Spleen (tissue), 7 donors: ENCODE results near the gene ST3GAL4.

ENCODE experiments used
- POLR2A ChIP-seq, 3 donors: fragments of 450-650 bp; IDR thresholded peaks; one replicate each; pipeline ENCODE4 v1.5.1; 2017; ENCODE audit warnings: antibody characterized with exemption in 3 of 3, mild to moderate bottlenecking in 1 of 3
- TF ChIP-seq, protein P1 (sequence below), 11 experiments: fragments of 200-600 bp in 7 of 11; fragments of 450-650 bp in 4 of 11; sonication (generic) in 4 of 11; IDR thresholded peaks in 8 of 11; conservative IDR thresholded peaks in 3 of 11; 1 replicate in 7 of 11; 2 replicates in 4 of 11; pipeline versions ENCODE4 v1.4.0 to v1.8.0; 2016 to 2021; ENCODE audit warnings: antibody characterized with exemption in 11 of 11, inconsistent platforms in 4 of 11, mild to moderate bottlenecking in 1 of 11
- donor health status: DM: no; HTN: no; CAD: no; lungs with moderate emphysema.
- donor health status: DM: no; HTN: no; CAD: no.
- donor health status: DM: no; HTN: no; CAD: no.

DNA sequence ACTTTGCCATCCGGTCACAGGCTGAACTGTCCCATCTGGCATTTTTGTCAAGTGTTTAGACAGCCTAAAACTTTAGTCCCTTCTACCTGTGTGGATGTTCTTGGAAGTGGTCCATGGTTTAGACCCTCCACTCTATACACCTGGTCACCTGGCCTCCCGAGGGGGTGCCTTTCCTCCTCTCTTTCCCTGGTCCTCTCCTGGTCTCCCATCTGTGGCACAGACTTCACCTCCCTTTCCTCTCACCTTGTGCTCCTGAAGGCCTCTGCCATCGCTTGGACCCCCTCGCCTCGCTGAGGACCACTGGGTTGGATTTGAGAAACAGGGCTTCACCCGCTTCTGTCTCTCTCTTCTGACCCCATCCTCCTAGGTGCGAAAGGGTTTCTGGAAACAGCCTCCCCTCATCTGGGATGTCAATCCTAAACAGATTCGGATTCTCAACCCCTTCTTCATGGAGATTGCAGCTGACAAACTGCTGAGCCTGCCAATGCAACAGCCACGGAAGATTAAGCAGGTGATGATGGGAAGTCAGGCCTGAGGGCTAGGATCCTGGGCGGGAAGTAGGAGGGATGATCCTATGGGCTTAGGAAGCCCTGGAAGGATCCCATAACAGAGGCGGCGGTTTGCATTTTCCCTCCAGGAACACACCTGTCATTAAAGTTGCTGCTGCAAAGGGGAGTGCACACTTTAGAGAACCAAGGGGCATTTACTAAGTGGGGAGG is 53.6 kb downstream of the ST3GAL4 start:
- TF ChIP-seq, protein P1, sequence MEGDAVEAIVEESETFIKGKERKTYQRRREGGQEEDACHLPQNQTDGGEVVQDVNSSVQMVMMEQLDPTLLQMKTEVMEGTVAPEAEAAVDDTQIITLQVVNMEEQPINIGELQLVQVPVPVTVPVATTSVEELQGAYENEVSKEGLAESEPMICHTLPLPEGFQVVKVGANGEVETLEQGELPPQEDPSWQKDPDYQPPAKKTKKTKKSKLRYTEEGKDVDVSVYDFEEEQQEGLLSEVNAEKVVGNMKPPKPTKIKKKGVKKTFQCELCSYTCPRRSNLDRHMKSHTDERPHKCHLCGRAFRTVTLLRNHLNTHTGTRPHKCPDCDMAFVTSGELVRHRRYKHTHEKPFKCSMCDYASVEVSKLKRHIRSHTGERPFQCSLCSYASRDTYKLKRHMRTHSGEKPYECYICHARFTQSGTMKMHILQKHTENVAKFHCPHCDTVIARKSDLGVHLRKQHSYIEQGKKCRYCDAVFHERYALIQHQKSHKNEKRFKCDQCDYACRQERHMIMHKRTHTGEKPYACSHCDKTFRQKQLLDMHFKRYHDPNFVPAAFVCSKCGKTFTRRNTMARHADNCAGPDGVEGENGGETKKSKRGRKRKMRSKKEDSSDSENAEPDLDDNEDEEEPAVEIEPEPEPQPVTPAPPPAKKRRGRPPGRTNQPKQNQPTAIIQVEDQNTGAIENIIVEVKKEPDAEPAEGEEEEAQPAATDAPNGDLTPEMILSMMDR (IDR thresholded peaks at IDR 0.05 in 8 of 11, conservative IDR thresholded peaks at IDR 0.05 in 3 of 11) = no peak
- TF ChIP-seq POLR2A (IDR thresholded peaks at IDR 0.05) = no peak
